ENCODE data around the gene CFAP45. TPM values are rescaled to one million over a fixed set of nuclear protein-coding genes. Genes with fewer than 3 reads are reported as not detected.
A peak's percentile ranks its signal among the peaks of the same experiment; 100 is the strongest.

Gene CFAP45
- total RNA-seq, 1 experiment from 2014 or later = 9.3 TPM

GRCh38 chr1:159918352-159919200 is 18.6 kb upstream of the CFAP45 start:
- intact Hi-C loops (cut with micrococcal nuclease; ENCODE audit: unreplicated experiment) = no loop called here
- ChIA-PET CTCF (no interaction called here), POLR2A (ENCODE audit: unreplicated experiment) (interaction anchor here (0.6 kb wide), 1 partner anchor 248 kb away, joined by 3 read pairs; no protein-coding TSS in a partner anchor)
- Histone ChIP-seq H2AFZ (no peak overlapping the region), H3K4me1 (replicated peaks; ENCODE audit: insufficient read depth) (peaks cover 99% of the 10 kb centered on the region), H3K4me3 (no peak overlapping the region), H3K79me2 (ENCODE audit: low read depth) (peaks cover 50% of the 10 kb centered on the region), H3K4me2 (peak overlapping the region; percentile 47), H3F3A (ENCODE audit: insufficient read depth, low read depth) (peaks cover 68% of the 10 kb centered on the region), H3K27me3 (ENCODE audit: insufficient read depth, low read depth) (no peaks in the 10 kb centered on the region), H4K20me1 (ENCODE audit: insufficient read depth) (peaks cover 25% of the 10 kb centered on the region), H3K27ac (peak overlapping the region; percentile 79), H3K36me3 (ENCODE audit: low read depth) (peaks cover 28% of the 10 kb centered on the region), H3K9me3 (ENCODE audit: insufficient read depth, low read depth) (no peaks in the 10 kb centered on the region), H3K9me2 (ENCODE audit: insufficient read depth) (no peaks in the 10 kb centered on the region)
- TF ChIP-seq EZH2 (IDR thresholded peaks at IDR 0.05; ENCODE audit: low read depth) = no peak
- TF ChIP-seq CTCF (conservative IDR thresholded peaks at IDR 0.05) = no peak
- no TSS peak for BruUV-seq (replicated peaks)
- DNase-seq = no peak

GRCh38 chr1:159917533-159918351 is 17.8 kb upstream of the CFAP45 start:
- ChIA-PET CTCF (no interaction called here), POLR2A (ENCODE audit: unreplicated experiment) (interaction anchor here (0.6 kb wide), 1 partner anchor 249 kb away, joined by 3 read pairs; no protein-coding TSS in a partner anchor)
- peaks cover 42% of the 10 kb centered on the region for H3K79me2 ChIP-seq (ENCODE audit: low read depth)
- intact Hi-C loops (cut with micrococcal nuclease; ENCODE audit: unreplicated experiment) = loop anchor here (2.0 kb wide), 1 partner anchor 43 kb away; no protein-coding TSS in a partner anchor
- peak overlapping the region; percentile 79 for H3K27ac ChIP-seq
- H3K27me3 ChIP-seq (ENCODE audit: insufficient read depth, low read depth) = no peaks in the 10 kb centered on the region
- TF ChIP-seq CTCF (conservative IDR thresholded peaks at IDR 0.05) = no peak
- TF ChIP-seq EZH2 (IDR thresholded peaks at IDR 0.05; ENCODE audit: low read depth) = no peak
- H3K4me1 ChIP-seq (replicated peaks; ENCODE audit: insufficient read depth) = peaks cover 99% of the 10 kb centered on the region
- no peak for DNase-seq
- no peaks in the 10 kb centered on the region for H3K9me2 ChIP-seq (ENCODE audit: insufficient read depth)
- H3K9me3 ChIP-seq (ENCODE audit: insufficient read depth, low read depth) = no peaks in the 10 kb centered on the region
- H4K20me1 ChIP-seq (ENCODE audit: insufficient read depth) = peaks cover 22% of the 10 kb centered on the region
- BruUV-seq (replicated peaks) = no TSS peak
- peaks cover 28% of the 10 kb centered on the region for H3K36me3 ChIP-seq (ENCODE audit: low read depth)
- H3F3A ChIP-seq (ENCODE audit: insufficient read depth, low read depth) = peaks cover 77% of the 10 kb centered on the region
- peak overlapping the region; percentile 47 for H3K4me2 ChIP-seq
- no peak overlapping the region for H3K4me3 ChIP-seq
- H2AFZ ChIP-seq = no peak overlapping the region
